Type B pancreatic cell (in vitro differentiated cells): ENCODE data around the gene FGF9. TPM values are rescaled to one million over a fixed set of nuclear protein-coding genes. Genes with fewer than 3 reads are reported as not detected.

ENCODE experiments used
- DNase-seq: peaks from one replicate; pipeline ENCODE4 v3.0.0; 2021; ENCODE audit warnings: mixed read lengths; ENCODE audit not compliant: unreplicated experiment; ENCODE audit errors: extremely low spot score
- H3K27ac Mint-ChIP-seq: 2 replicates; pipeline ENCODE4 v1.8.0; 2021; ENCODE audit warnings: mild to moderate bottlenecking, mixed read lengths
- H3K27me3 Mint-ChIP-seq: 2 replicates; pipeline ENCODE4 v1.8.0; 2021; ENCODE audit warnings: mixed read lengths
- H3K36me3 Mint-ChIP-seq: 2 replicates; pipeline ENCODE4 v1.8.0; 2021; ENCODE audit warnings: mixed read lengths
- H3K4me1 Mint-ChIP-seq: one replicate; pipeline ENCODE4 v1.8.0; 2021; ENCODE audit warnings: mixed read lengths; ENCODE audit not compliant: unreplicated experiment
- H3K4me3 Mint-ChIP-seq: 2 replicates; pipeline ENCODE4 v1.8.0; 2021; ENCODE audit warnings: mild to moderate bottlenecking, mixed read lengths
- H3K9me3 Mint-ChIP-seq: 2 replicates; pipeline ENCODE4 v1.8.0; 2021; ENCODE audit warnings: mixed read lengths
- total RNA-seq: library from RNA; stranded (reverse); gene quantifications from 2 replicates; pipeline ENCODE4 v1.2.1, GENCODE V29; 2021; ENCODE audit warnings: low replicate concordance
- TF ChIP-seq, protein P1 (sequence below): fragments of 200-600 bp; sonication (generic); conservative IDR thresholded peaks from 2 replicates; pipeline ENCODE4 v1.5.0; 2021; ENCODE audit warnings: antibody characterized with exemption, mild to moderate bottlenecking

Gene FGF9
- total RNA-seq, 1 donor from 2014 or later = 7.6 TPM

- Mint-ChIP-seq H3K9me3 (peaks cover 3% of the 10 kb centered on the region), H3K27ac (no peak overlapping the region), H3K4me1 (peaks cover 6% of the 10 kb centered on the region), H3K27me3 (no peaks in the 10 kb centered on the region), H3K36me3 (no peaks in the 10 kb centered on the region), H3K4me3 (no peak overlapping the region)
- TF ChIP-seq, protein P1, sequence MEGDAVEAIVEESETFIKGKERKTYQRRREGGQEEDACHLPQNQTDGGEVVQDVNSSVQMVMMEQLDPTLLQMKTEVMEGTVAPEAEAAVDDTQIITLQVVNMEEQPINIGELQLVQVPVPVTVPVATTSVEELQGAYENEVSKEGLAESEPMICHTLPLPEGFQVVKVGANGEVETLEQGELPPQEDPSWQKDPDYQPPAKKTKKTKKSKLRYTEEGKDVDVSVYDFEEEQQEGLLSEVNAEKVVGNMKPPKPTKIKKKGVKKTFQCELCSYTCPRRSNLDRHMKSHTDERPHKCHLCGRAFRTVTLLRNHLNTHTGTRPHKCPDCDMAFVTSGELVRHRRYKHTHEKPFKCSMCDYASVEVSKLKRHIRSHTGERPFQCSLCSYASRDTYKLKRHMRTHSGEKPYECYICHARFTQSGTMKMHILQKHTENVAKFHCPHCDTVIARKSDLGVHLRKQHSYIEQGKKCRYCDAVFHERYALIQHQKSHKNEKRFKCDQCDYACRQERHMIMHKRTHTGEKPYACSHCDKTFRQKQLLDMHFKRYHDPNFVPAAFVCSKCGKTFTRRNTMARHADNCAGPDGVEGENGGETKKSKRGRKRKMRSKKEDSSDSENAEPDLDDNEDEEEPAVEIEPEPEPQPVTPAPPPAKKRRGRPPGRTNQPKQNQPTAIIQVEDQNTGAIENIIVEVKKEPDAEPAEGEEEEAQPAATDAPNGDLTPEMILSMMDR = peak; percentile 90
- no peak for DNase-seq
These were observed 32.3 kb upstream of the FGF9 start for GRCh38 chr13:21638319-21639282.

- Mint-ChIP-seq H3K27me3 (no peaks in the 10 kb centered on the region), H3K36me3 (no peaks in the 10 kb centered on the region)
These were observed 31.3 kb upstream of the FGF9 start for GRCh38 chr13:21639561-21639960.

DNA sequence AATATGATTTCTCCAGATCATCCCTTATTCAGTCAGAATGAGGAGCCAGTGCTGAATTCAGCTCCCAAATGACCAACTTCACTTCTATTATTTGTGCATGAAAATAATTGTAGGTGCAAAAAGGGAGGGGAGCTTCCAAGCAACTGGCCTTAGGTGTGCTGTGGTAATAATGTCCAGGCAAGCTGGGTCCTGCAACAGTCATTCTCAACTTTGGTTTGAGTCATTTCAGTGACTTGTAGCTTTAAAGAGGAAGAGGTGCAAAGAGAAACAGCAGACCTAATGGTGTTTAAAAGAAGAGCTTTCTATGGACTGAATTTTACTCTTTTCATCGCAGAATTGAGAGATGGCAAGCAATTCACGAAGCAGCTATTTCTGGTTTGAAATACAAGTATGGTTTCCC lies 29.2 kb upstream of the FGF9 start:
- Mint-ChIP-seq H3K9me3 (peaks cover 4% of the 10 kb centered on the region), H3K36me3 (no peaks in the 10 kb centered on the region), H3K27me3 (no peaks in the 10 kb centered on the region), H3K27ac (no peak overlapping the region), H3K4me3 (no peak overlapping the region), H3K4me1 (peaks cover 6% of the 10 kb centered on the region)
- no peak for DNase-seq
- TF ChIP-seq, protein P1 = no peak

More at GRCh38 chr13:21639561-21639960, 31.3 kb upstream of the FGF9 start:
- TF ChIP-seq, protein P1 = no peak
- no peak overlapping the region for H3K4me3 Mint-ChIP-seq
- no peak overlapping the region for H3K27ac Mint-ChIP-seq
- no peak for DNase-seq
- peaks cover 6% of the 10 kb centered on the region for H3K4me1 Mint-ChIP-seq
- H3K9me3 Mint-ChIP-seq = peaks cover 4% of the 10 kb centered on the region

- no peaks in the 10 kb centered on the region for H3K4me1 Mint-ChIP-seq
- DNase-seq = no peak
- no peak overlapping the region for H3K4me3 Mint-ChIP-seq
- TF ChIP-seq, protein P1 = no peak
- H3K27ac Mint-ChIP-seq = no peak overlapping the region
- peaks cover 6% of the 10 kb centered on the region for H3K9me3 Mint-ChIP-seq
- H3K36me3 Mint-ChIP-seq = no peaks in the 10 kb centered on the region
- no peaks in the 10 kb centered on the region for H3K27me3 Mint-ChIP-seq
These were observed 13.3 kb upstream of the FGF9 start for GRCh38 chr13:21657538-21657937.

- Mint-ChIP-seq H3K27me3 (no peaks in the 10 kb centered on the region), H3K27ac (no peak overlapping the region), H3K4me3 (no peak overlapping the region), H3K9me3 (peaks cover 6% of the 10 kb centered on the region), H3K36me3 (no peaks in the 10 kb centered on the region), H3K4me1 (no peaks in the 10 kb centered on the region)
- TF ChIP-seq, protein P1 = no peak
- no peak for DNase-seq
These were observed 11.8 kb upstream of the FGF9 start for GRCh38 chr13:21659087-21659486.
